ENCODE data around the gene SLC12A6. TPM values are rescaled to one million over a fixed set of nuclear protein-coding genes. Genes with fewer than 3 reads are reported as not detected.

SLC12A6 gene
- polyA plus RNA-seq, 1 donor from 2014 or later: 7.3 TPM

DNA sequence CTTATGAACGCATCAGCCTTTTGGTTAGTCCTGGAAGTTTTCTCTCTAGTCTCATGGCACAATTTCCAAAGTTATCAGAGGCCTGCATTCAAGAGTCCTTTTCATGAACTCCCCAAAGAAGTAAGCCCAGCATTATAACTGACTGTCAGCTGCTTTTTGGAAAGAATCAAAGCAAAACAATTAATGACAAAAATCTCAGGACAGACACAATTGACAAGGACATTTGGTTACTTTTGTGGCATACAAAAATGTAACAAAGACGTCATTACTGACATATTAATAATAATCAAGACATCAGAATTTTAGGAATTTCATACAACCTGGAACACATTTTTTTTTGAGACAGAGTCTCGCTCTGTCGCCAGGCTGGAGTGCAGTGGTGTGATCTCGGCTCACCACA, 148.9 kb downstream of the SLC12A6 start:
- TF ChIP-seq, protein P1, sequence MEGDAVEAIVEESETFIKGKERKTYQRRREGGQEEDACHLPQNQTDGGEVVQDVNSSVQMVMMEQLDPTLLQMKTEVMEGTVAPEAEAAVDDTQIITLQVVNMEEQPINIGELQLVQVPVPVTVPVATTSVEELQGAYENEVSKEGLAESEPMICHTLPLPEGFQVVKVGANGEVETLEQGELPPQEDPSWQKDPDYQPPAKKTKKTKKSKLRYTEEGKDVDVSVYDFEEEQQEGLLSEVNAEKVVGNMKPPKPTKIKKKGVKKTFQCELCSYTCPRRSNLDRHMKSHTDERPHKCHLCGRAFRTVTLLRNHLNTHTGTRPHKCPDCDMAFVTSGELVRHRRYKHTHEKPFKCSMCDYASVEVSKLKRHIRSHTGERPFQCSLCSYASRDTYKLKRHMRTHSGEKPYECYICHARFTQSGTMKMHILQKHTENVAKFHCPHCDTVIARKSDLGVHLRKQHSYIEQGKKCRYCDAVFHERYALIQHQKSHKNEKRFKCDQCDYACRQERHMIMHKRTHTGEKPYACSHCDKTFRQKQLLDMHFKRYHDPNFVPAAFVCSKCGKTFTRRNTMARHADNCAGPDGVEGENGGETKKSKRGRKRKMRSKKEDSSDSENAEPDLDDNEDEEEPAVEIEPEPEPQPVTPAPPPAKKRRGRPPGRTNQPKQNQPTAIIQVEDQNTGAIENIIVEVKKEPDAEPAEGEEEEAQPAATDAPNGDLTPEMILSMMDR (IDR thresholded peaks at IDR 0.05; ENCODE audit: poor library complexity, severe bottlenecking): no peak
- TF ChIP-seq POLR2AphosphoS5 (IDR thresholded peaks at IDR 0.05): no peak
- no peak for TF ChIP-seq EP300 (conservative IDR thresholded peaks at IDR 0.05; ENCODE audit: poor library complexity, severe bottlenecking)
- TF ChIP-seq MXI1 (conservative IDR thresholded peaks at IDR 0.05; ENCODE audit: poor library complexity, severe bottlenecking): no peak
- no peak for TF ChIP-seq RAD21 (conservative IDR thresholded peaks at IDR 0.05)
- no peak for TF ChIP-seq TAF1 (IDR thresholded peaks at IDR 0.05; ENCODE audit: low read depth)
- no peak for TF ChIP-seq REST (IDR thresholded peaks at IDR 0.05; ENCODE audit: borderline replicate concordance)
- no peak for TF ChIP-seq EZH2 (IDR thresholded peaks at IDR 0.05; ENCODE audit: borderline replicate concordance, insufficient read depth, low read length, poor library complexity, severe bottlenecking)
- TF ChIP-seq SMC3 (conservative IDR thresholded peaks at IDR 0.05; ENCODE audit: poor library complexity): no peak
- H3K79me2 ChIP-seq (replicated peaks; ENCODE audit: insufficient read depth, low read length): peaks cover 36% of the 10 kb centered on the region
- no peaks in the 10 kb centered on the region for H4K20me1 ChIP-seq (ENCODE audit: insufficient read depth)
- H2AFZ ChIP-seq (ENCODE audit: low read depth, low read length): no peak overlapping the region
- H3F3A ChIP-seq (ENCODE audit: insufficient read depth, low read length, poor library complexity, severe bottlenecking): no peaks in the 10 kb centered on the region
- H3K4me3 ChIP-seq (ENCODE audit: low read length): no peak overlapping the region
- no peak overlapping the region for H3K27ac ChIP-seq (ENCODE audit: low read length)
- no peaks in the 10 kb centered on the region for H3K9me2 ChIP-seq (ENCODE audit: insufficient read depth, low read length)
- no peak overlapping the region for H3K9ac ChIP-seq (ENCODE audit: low read length)
- no peak overlapping the region for H3K4me2 ChIP-seq (ENCODE audit: low read length)
- no peaks in the 10 kb centered on the region for H3K27me3 ChIP-seq (ENCODE audit: insufficient read depth, low read depth, low read length)
- no peaks in the 10 kb centered on the region for H3K9me3 ChIP-seq (ENCODE audit: low read length)
- H3K36me3 ChIP-seq (ENCODE audit: insufficient read depth, low read length): no peaks in the 10 kb centered on the region

- H3K79me2 ChIP-seq (replicated peaks; ENCODE audit: insufficient read depth, low read length): peaks cover 22% of the 10 kb centered on the region
- no peak overlapping the region for H3K27ac ChIP-seq (ENCODE audit: low read length)
- no peaks in the 10 kb centered on the region for H3K9me2 ChIP-seq (ENCODE audit: insufficient read depth, low read length)
- H3F3A ChIP-seq (ENCODE audit: insufficient read depth, low read length, poor library complexity, severe bottlenecking): no peaks in the 10 kb centered on the region
- H3K4me3 ChIP-seq (ENCODE audit: low read length): no peak overlapping the region
- H3K4me2 ChIP-seq (ENCODE audit: low read length): no peak overlapping the region
- no peak overlapping the region for H3K9ac ChIP-seq (ENCODE audit: low read length)
- no peak for TF ChIP-seq SMC3 (conservative IDR thresholded peaks at IDR 0.05; ENCODE audit: poor library complexity)
- no peak for TF ChIP-seq POLR2AphosphoS5 (IDR thresholded peaks at IDR 0.05)
- TF ChIP-seq REST (IDR thresholded peaks at IDR 0.05; ENCODE audit: borderline replicate concordance): no peak
- no peak for TF ChIP-seq MXI1 (conservative IDR thresholded peaks at IDR 0.05; ENCODE audit: poor library complexity, severe bottlenecking)
- TF ChIP-seq TAF1 (IDR thresholded peaks at IDR 0.05; ENCODE audit: low read depth): no peak
- no peak for TF ChIP-seq RAD21 (conservative IDR thresholded peaks at IDR 0.05)
- TF ChIP-seq, protein P1 (IDR thresholded peaks at IDR 0.05; ENCODE audit: poor library complexity, severe bottlenecking): no peak
- no peak for TF ChIP-seq EP300 (conservative IDR thresholded peaks at IDR 0.05; ENCODE audit: poor library complexity, severe bottlenecking)
- TF ChIP-seq EZH2 (IDR thresholded peaks at IDR 0.05; ENCODE audit: borderline replicate concordance, insufficient read depth, low read length, poor library complexity, severe bottlenecking): no peak
- no peaks in the 10 kb centered on the region for H3K27me3 ChIP-seq (ENCODE audit: insufficient read depth, low read depth, low read length)
- no peaks in the 10 kb centered on the region for H3K9me3 ChIP-seq (ENCODE audit: low read length)
- no peak overlapping the region for H2AFZ ChIP-seq (ENCODE audit: low read depth, low read length)
- no peaks in the 10 kb centered on the region for H3K36me3 ChIP-seq (ENCODE audit: insufficient read depth, low read length)
- no peaks in the 10 kb centered on the region for H4K20me1 ChIP-seq (ENCODE audit: insufficient read depth)
These were observed 151.9 kb downstream of the SLC12A6 start for GRCh38 chr15:34185666-34186065.

Measured in neural cell (in vitro differentiated cells).